Mesenchymal stem cell (in vitro differentiated cells and primary cell): ENCODE data around the gene WDR13.

Experiments used
- DNase-seq: peaks from one replicate; pipeline ENCODE4 v3.0.0-alpha.2; 2013
- H2AFZ ChIP-seq: one replicate; pipeline ENCODE4 v1.6.1; 2013; ENCODE audit warnings: low read depth, mild to moderate bottlenecking, control low read depth, inconsistent platforms, low read length, moderate library complexity
- H2AK5ac ChIP-seq: 2 replicates; pipeline ENCODE4 v1.6.1; 2013; ENCODE audit warnings: low read length, moderate library complexity, mild to moderate bottlenecking, inconsistent platforms; ENCODE audit not compliant: severe bottlenecking
- H2BK120ac ChIP-seq: one replicate; pipeline ENCODE4 v1.6.1; 2013; ENCODE audit warnings: low read depth, mild to moderate bottlenecking, inconsistent platforms, low read length, moderate library complexity
- H2BK12ac ChIP-seq, 2 experiments: one replicate each; pipeline ENCODE4 v1.6.1; 2013; ENCODE audit warnings: inconsistent platforms in 2 of 2, low read length in 2 of 2, mild to moderate bottlenecking in 2 of 2, moderate library complexity in 2 of 2, control low read depth in 1 of 2
- H2BK15ac ChIP-seq: one replicate; pipeline ENCODE4 v1.6.1; 2013; ENCODE audit warnings: mild to moderate bottlenecking, low read depth, inconsistent platforms; ENCODE audit not compliant: poor library complexity, severe bottlenecking
- H2BK5ac ChIP-seq: 2 replicates; pipeline ENCODE4 v1.6.1; 2013; ENCODE audit warnings: low read depth, mild to moderate bottlenecking, low read length, control low read depth, inconsistent platforms; ENCODE audit not compliant: poor library complexity, severe bottlenecking
- H3K14ac ChIP-seq, 2 experiments: one replicate each; pipeline ENCODE4 v1.6.1; 2013; ENCODE audit warnings: inconsistent platforms in 2 of 2, low read length in 2 of 2, control low read depth in 1 of 2, mild to moderate bottlenecking in 1 of 2, moderate library complexity in 1 of 2
- H3K18ac ChIP-seq, 2 experiments: one replicate each; pipeline ENCODE4 v1.6.1; 2013; ENCODE audit warnings: inconsistent platforms in 2 of 2, low read length in 2 of 2, control low read depth in 1 of 2, low read depth in 1 of 2, mild to moderate bottlenecking in 1 of 2
- H3K23ac ChIP-seq, 2 experiments: one replicate each; pipeline ENCODE4 v1.6.1; 2013; ENCODE audit warnings: inconsistent platforms in 2 of 2, low read length in 2 of 2, mild to moderate bottlenecking in 2 of 2, moderate library complexity in 2 of 2, control low read depth in 1 of 2
- H3K27ac ChIP-seq: 2 replicates; pipeline ENCODE4 v1.5.1; 2013; ENCODE audit warnings: mild to moderate bottlenecking, moderate library complexity, low read length, control low read depth, inconsistent platforms; ENCODE audit not compliant: poor library complexity, severe bottlenecking
- H3K27me3 ChIP-seq, 2 experiments: 2 replicates each; pipeline versions ENCODE4 v1.6.1 to v1.7.0; 2013; ENCODE audit warnings: low read length in 2 of 2, mild to moderate bottlenecking in 2 of 2, moderate library complexity in 2 of 2, control low read depth in 1 of 2, inconsistent platforms in 1 of 2; ENCODE audit not compliant: control insufficient read depth in 1 of 2, insufficient read depth in 1 of 2
- H3K36me3 ChIP-seq, 2 experiments: 2 replicates each; pipeline versions ENCODE4 v1.6.1 to v1.7.0; 2013; ENCODE audit warnings: low read length in 2 of 2, control low read depth in 1 of 2, inconsistent platforms in 1 of 2, low read depth in 1 of 2, mild to moderate bottlenecking in 1 of 2; ENCODE audit not compliant: insufficient read depth in 2 of 2, control insufficient read depth in 1 of 2
- H3K4ac ChIP-seq, 2 experiments: one replicate each; pipeline ENCODE4 v1.6.1; 2013; ENCODE audit warnings: inconsistent platforms in 2 of 2, low read length in 2 of 2, mild to moderate bottlenecking in 2 of 2, moderate library complexity in 2 of 2, control low read depth in 1 of 2, low read depth in 1 of 2
- H3K4me1 ChIP-seq: 2 replicates; pipeline ENCODE4 v1.6.1; 2013; ENCODE audit warnings: low read depth, low read length, control low read depth; ENCODE audit not compliant: control insufficient read depth, insufficient read depth
- H3K4me2 ChIP-seq: 2 replicates; pipeline ENCODE4 v1.6.1; 2013; ENCODE audit warnings: low read length, mild to moderate bottlenecking, inconsistent platforms; ENCODE audit not compliant: poor library complexity, severe bottlenecking
- H3K4me3 ChIP-seq, 2 experiments: 2 replicates each; pipeline versions ENCODE4 v1.5.1 to v1.7.0; 2013; ENCODE audit warnings: low read length in 2 of 2, mild to moderate bottlenecking in 2 of 2, control low read depth in 1 of 2, low read depth in 1 of 2; ENCODE audit not compliant: insufficient read depth in 1 of 2
- H3K79me1 ChIP-seq: replicated peaks from 2 replicates; pipeline ENCODE4 v1.6.1; 2013; ENCODE audit warnings: mild to moderate bottlenecking, control low read depth, low read length, inconsistent platforms; ENCODE audit not compliant: poor library complexity, severe bottlenecking
- H3K9ac ChIP-seq: 2 replicates; pipeline ENCODE4 v1.7.0; 2013; ENCODE audit warnings: mild to moderate bottlenecking, low read length, moderate library complexity
- H3K9me3 ChIP-seq: 2 replicates; pipeline ENCODE4 v1.7.0; 2013; ENCODE audit warnings: mild to moderate bottlenecking, low read length; ENCODE audit not compliant: control insufficient read depth
- H4K8ac ChIP-seq: one replicate; pipeline ENCODE4 v1.6.1; 2013; ENCODE audit warnings: inconsistent platforms, mild to moderate bottlenecking, low read length, moderate library complexity
- H4K91ac ChIP-seq: one replicate; pipeline ENCODE4 v1.6.1; 2013; ENCODE audit warnings: mild to moderate bottlenecking, low read length, inconsistent platforms
- WGBS: methylation state at CpG from one replicate; pipeline ENCODE4 v1.1.7; 2013; ENCODE audit warnings: mixed read lengths; 5-methylcytosine and 5-hydroxymethylcytosine counted together

Gene WDR13

GRCh38 chrX:48578661-48579128, 18.6 kb upstream of the WDR13 start:
- no peak overlapping the region for H2AFZ ChIP-seq
- no peak overlapping the region for H3K4me2 ChIP-seq
- no peak overlapping the region for H3K9ac ChIP-seq
- H2AK5ac ChIP-seq, result no peak overlapping the region
- H2BK5ac ChIP-seq, result no peak overlapping the region
- no peak overlapping the region for H4K91ac ChIP-seq
- H3K4ac ChIP-seq, result no peak overlapping the region
- peaks cover 21 to 53% of the 10 kb centered on the region in 2 experiments for H3K36me3 ChIP-seq
- H3K27me3 ChIP-seq, result no peaks in the 10 kb centered on the region
- H2BK120ac ChIP-seq, result no peak overlapping the region
- WGBS, result 100% methylated on average over 1 of the region's 2 CpGs
- H3K79me1 ChIP-seq, result no peaks in the 10 kb centered on the region
- H3K23ac ChIP-seq, result no peak overlapping the region
- no peak overlapping the region for H3K4me3 ChIP-seq
- no peak overlapping the region for H2BK15ac ChIP-seq
- H3K4me1 ChIP-seq, result peaks cover 10% of the 10 kb centered on the region
- no peak overlapping the region for H2BK12ac ChIP-seq
- H3K14ac ChIP-seq, result no peak overlapping the region
- no peak for DNase-seq
- H4K8ac ChIP-seq, result no peak overlapping the region
- H3K18ac ChIP-seq, result no peak overlapping the region
- H3K9me3 ChIP-seq, result no peaks in the 10 kb centered on the region
- H3K27ac ChIP-seq, result no peak overlapping the region

GRCh38 chrX:48579259-48579658, 18.0 kb upstream of the WDR13 start:
- no peak overlapping the region for H3K27ac ChIP-seq
- no peak overlapping the region for H2BK120ac ChIP-seq
- no peak overlapping the region for H3K4me2 ChIP-seq
- no peak overlapping the region for H3K9ac ChIP-seq
- H3K4me1 ChIP-seq, result peaks cover 9% of the 10 kb centered on the region
- H2BK12ac ChIP-seq, result no peak overlapping the region
- no peak overlapping the region for H3K23ac ChIP-seq
- 100% methylated on average over 2 of the region's 3 CpGs for WGBS
- H3K36me3 ChIP-seq, result peaks cover 21 to 53% of the 10 kb centered on the region in 2 experiments
- no peak overlapping the region for H3K14ac ChIP-seq
- no peaks in the 10 kb centered on the region for H3K79me1 ChIP-seq
- no peak overlapping the region for H3K18ac ChIP-seq
- no peak overlapping the region for H2AFZ ChIP-seq
- H3K27me3 ChIP-seq, result no peaks in the 10 kb centered on the region
- no peak overlapping the region for H4K91ac ChIP-seq
- no peak for DNase-seq
- H3K4me3 ChIP-seq, result no peak overlapping the region
- H4K8ac ChIP-seq, result peak overlapping the region; percentile 30
- H2AK5ac ChIP-seq, result no peak overlapping the region
- H3K4ac ChIP-seq, result no peak overlapping the region
- no peak overlapping the region for H2BK15ac ChIP-seq
- H2BK5ac ChIP-seq, result no peak overlapping the region
- no peaks in the 10 kb centered on the region for H3K9me3 ChIP-seq

- no CpG with 5 or more reads among the region's 1 CpG for WGBS
- H2AFZ ChIP-seq, result no peak overlapping the region
- no peak overlapping the region for H2BK15ac ChIP-seq
- H3K9ac ChIP-seq, result no peak overlapping the region
- peaks cover 6% of the 10 kb centered on the region for H3K4me1 ChIP-seq
- H3K79me1 ChIP-seq, result no peaks in the 10 kb centered on the region
- H3K4me3 ChIP-seq, result no peak overlapping the region
- H2BK5ac ChIP-seq, result no peak overlapping the region
- no peak overlapping the region for H3K27ac ChIP-seq
- no peak overlapping the region for H2AK5ac ChIP-seq
- no peak overlapping the region for H2BK120ac ChIP-seq
- H2BK12ac ChIP-seq, result no peak overlapping the region
- H3K4ac ChIP-seq, result no peak overlapping the region
- no peak overlapping the region for H3K18ac ChIP-seq
- H4K91ac ChIP-seq, result no peak overlapping the region
- DNase-seq, result no peak
- H3K9me3 ChIP-seq, result no peaks in the 10 kb centered on the region
- no peak overlapping the region for H3K14ac ChIP-seq
- H3K23ac ChIP-seq, result no peak overlapping the region
- H3K4me2 ChIP-seq, result no peak overlapping the region
- H3K27me3 ChIP-seq, result no peaks in the 10 kb centered on the region
- H4K8ac ChIP-seq, result no peak overlapping the region
- peaks cover 15 to 45% of the 10 kb centered on the region in 2 experiments for H3K36me3 ChIP-seq
Measured at GRCh38 chrX:48580662-48581061, 16.6 kb upstream of the WDR13 start.

- Histone ChIP-seq H3K9me3 (no peaks in the 10 kb centered on the region), H3K18ac (no peak overlapping the region), H2BK15ac (no peak overlapping the region), H3K4me3 (no peak overlapping the region), H4K91ac (no peak overlapping the region), H3K27ac (no peak overlapping the region), H3K4me2 (no peak overlapping the region), H3K27me3 (no peaks in the 10 kb centered on the region), H3K9ac (no peak overlapping the region), H3K4ac (no peak overlapping the region), H2AK5ac (no peak overlapping the region), H2BK12ac (no peak overlapping the region), H3K79me1 (no peaks in the 10 kb centered on the region), H3K4me1 (no peaks in the 10 kb centered on the region), H4K8ac (no peak overlapping the region), H2BK120ac (no peak overlapping the region), H3K14ac (no peak overlapping the region), H3K36me3 (peaks cover 0 to 6% of the 10 kb centered on the region in 2 experiments), H2BK5ac (no peak overlapping the region), H3K23ac (no peak overlapping the region), H2AFZ (no peak overlapping the region)
- no peak for DNase-seq
- WGBS, result no CpG with 5 or more reads among the region's 2 CpGs
Measured at GRCh38 chrX:48584698-48585097, 12.6 kb upstream of the WDR13 start.
